Measurements from ENCODE around the gene FNDC7. TPM values are rescaled to one million over a fixed set of nuclear protein-coding genes. Genes with fewer than 3 reads are reported as not detected.

The FNDC7 gene
- total and polyA plus RNA-seq, 9 of the 15 experiments (the other 6 are each of a cell fraction or from before 2014, with no cell fraction given) = not detected

DNA sequence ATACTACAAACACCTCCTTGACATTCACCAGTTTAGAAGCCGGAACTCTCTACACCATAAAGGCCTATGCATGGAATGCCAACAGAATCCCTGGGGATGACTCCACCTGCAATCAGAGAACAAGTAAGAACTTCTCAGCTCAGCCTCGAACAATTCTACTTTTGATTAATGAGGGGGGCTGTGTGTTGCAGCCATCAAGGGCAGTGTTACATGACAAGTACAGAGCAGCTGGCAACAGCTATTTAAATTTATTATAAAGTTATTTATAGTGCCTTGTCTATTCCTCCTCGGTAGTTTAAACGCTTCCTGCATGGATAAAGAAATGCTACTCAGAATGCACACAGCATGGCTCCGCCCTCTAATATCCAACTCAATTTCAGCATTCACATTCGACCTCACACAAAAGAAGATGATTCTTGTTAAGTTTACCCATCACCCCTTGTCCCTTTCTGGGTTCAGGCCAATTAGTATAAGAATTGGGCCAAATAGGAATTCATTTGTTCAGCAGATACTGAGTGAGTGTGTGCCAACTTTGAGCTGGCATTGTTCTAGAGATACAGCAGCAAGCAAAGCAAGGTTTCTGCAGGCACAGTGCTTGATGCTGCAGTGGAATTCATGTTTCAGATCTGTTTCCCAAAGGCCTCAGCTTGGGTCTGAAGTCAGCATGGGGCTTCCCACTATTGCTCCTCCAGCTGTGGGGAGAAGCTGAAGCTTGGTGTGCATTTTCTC, 6.4 kb downstream of the FNDC7 start:
- Histone ChIP-seq H3K9me1 (ENCODE audit: control insufficient read depth, insufficient read depth, low read length) (no peaks in the 10 kb centered on the region), H3K9me3 (replicated peaks; ENCODE audit: control insufficient read depth, insufficient read depth, low read depth, low read length) (no peaks in the 10 kb centered on the region), H3K27me3 (ENCODE audit: control insufficient read depth in 2 of 2, insufficient read depth in 2 of 2, low read length in 2 of 2) (peaks cover 19 to 21% of the 10 kb centered on the region in 2 experiments; a peak in 4 of 5 replicates), H4K20me1 (replicated peaks; ENCODE audit: control insufficient read depth, insufficient read depth, low read length) (no peaks in the 10 kb centered on the region), H3K27ac (ENCODE audit: extremely low read depth, low read depth, low read length) (no peak overlapping the region), H3K4me2 (ENCODE audit: insufficient read depth, low read length) (no peak overlapping the region), H3K9ac (ENCODE audit: insufficient read depth in 1 of 2, low read depth in 2 of 2, low read length in 2 of 2) (no peak overlapping the region), H3K36me3 (ENCODE audit: control insufficient read depth, insufficient read depth, low read length) (no peaks in the 10 kb centered on the region), H2AFZ (ENCODE audit: low read depth, low read length) (no peak overlapping the region), H3K4me1 (replicated peaks in 1 of 2; ENCODE audit: control insufficient read depth in 2 of 2, insufficient read depth in 2 of 2, low read length in 2 of 2) (peaks cover 0 to 10% of the 10 kb centered on the region in 2 experiments; a peak in 3 of 5 replicates), H3K79me2 (ENCODE audit: control insufficient read depth, insufficient read depth, low read length) (no peaks in the 10 kb centered on the region), H3K4me3 (no peak overlapping the region)
- intact Hi-C loops (cut with micrococcal nuclease) = no loop called here
- in situ Hi-C loops (cut with MboI) = no loop called here
- DNase-seq (ENCODE audit: extremely low read depth in 1 of 4, low spot score in 3 of 4) = no peak
- ChIA-PET CTCF (ENCODE audit: low intra/inter-chr PET ratio) (no interaction called here), POLR2A (interaction anchor here (0.5 to 1.5 kb wide), 4 partner anchors 9 to 784 kb away, joined by 3 to 10 read pairs (median 4); partner anchors contain the start of gene TMEM167B)
- 24% methylated on average over 6 of the region's 6 CpGs for WGBS (ENCODE audit: insufficient coverage, low coverage, missing lambda C conversion rate)
- no TSS peak for BruUV-seq (replicated peaks)
- no peak for ATAC-seq
- FAIRE-seq = no peak
- TF ChIP-seq PCBP1 (IDR thresholded peaks at IDR 0.05; ENCODE audit: low read depth, low read length, poor library complexity, severe bottlenecking) (no peak), SNRNP70 (optimal IDR thresholded peaks at IDR 0.05; ENCODE audit: low read depth, low read length) (no peak), ETV5 (CRISPR knock-in tag; IDR thresholded peaks at IDR 0.05; ENCODE audit: low read depth) (no peak), THRAP3 (IDR thresholded peaks at IDR 0.05; ENCODE audit: borderline replicate concordance) (no peak), FOXJ3 (CRISPR knock-in tag; IDR thresholded peaks at IDR 0.05) (no peak), PPARD (CRISPR knock-in tag; IDR thresholded peaks at IDR 0.05) (no peak), KDM4B (IDR thresholded peaks at IDR 0.05; ENCODE audit: borderline replicate concordance in 2 of 2, low read depth in 1 of 2) (no peak)
- TF ChIP-seq, protein P1, sequence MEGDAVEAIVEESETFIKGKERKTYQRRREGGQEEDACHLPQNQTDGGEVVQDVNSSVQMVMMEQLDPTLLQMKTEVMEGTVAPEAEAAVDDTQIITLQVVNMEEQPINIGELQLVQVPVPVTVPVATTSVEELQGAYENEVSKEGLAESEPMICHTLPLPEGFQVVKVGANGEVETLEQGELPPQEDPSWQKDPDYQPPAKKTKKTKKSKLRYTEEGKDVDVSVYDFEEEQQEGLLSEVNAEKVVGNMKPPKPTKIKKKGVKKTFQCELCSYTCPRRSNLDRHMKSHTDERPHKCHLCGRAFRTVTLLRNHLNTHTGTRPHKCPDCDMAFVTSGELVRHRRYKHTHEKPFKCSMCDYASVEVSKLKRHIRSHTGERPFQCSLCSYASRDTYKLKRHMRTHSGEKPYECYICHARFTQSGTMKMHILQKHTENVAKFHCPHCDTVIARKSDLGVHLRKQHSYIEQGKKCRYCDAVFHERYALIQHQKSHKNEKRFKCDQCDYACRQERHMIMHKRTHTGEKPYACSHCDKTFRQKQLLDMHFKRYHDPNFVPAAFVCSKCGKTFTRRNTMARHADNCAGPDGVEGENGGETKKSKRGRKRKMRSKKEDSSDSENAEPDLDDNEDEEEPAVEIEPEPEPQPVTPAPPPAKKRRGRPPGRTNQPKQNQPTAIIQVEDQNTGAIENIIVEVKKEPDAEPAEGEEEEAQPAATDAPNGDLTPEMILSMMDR (IDR thresholded peaks at IDR 0.05 in 2 of 3, conservative IDR thresholded peaks at IDR 0.05 in 1 of 3; ENCODE audit: insufficient read depth in 2 of 3, low read depth in 1 of 3, low read length in 3 of 3) = no peak
- TF ChIP-seq, protein P2, sequence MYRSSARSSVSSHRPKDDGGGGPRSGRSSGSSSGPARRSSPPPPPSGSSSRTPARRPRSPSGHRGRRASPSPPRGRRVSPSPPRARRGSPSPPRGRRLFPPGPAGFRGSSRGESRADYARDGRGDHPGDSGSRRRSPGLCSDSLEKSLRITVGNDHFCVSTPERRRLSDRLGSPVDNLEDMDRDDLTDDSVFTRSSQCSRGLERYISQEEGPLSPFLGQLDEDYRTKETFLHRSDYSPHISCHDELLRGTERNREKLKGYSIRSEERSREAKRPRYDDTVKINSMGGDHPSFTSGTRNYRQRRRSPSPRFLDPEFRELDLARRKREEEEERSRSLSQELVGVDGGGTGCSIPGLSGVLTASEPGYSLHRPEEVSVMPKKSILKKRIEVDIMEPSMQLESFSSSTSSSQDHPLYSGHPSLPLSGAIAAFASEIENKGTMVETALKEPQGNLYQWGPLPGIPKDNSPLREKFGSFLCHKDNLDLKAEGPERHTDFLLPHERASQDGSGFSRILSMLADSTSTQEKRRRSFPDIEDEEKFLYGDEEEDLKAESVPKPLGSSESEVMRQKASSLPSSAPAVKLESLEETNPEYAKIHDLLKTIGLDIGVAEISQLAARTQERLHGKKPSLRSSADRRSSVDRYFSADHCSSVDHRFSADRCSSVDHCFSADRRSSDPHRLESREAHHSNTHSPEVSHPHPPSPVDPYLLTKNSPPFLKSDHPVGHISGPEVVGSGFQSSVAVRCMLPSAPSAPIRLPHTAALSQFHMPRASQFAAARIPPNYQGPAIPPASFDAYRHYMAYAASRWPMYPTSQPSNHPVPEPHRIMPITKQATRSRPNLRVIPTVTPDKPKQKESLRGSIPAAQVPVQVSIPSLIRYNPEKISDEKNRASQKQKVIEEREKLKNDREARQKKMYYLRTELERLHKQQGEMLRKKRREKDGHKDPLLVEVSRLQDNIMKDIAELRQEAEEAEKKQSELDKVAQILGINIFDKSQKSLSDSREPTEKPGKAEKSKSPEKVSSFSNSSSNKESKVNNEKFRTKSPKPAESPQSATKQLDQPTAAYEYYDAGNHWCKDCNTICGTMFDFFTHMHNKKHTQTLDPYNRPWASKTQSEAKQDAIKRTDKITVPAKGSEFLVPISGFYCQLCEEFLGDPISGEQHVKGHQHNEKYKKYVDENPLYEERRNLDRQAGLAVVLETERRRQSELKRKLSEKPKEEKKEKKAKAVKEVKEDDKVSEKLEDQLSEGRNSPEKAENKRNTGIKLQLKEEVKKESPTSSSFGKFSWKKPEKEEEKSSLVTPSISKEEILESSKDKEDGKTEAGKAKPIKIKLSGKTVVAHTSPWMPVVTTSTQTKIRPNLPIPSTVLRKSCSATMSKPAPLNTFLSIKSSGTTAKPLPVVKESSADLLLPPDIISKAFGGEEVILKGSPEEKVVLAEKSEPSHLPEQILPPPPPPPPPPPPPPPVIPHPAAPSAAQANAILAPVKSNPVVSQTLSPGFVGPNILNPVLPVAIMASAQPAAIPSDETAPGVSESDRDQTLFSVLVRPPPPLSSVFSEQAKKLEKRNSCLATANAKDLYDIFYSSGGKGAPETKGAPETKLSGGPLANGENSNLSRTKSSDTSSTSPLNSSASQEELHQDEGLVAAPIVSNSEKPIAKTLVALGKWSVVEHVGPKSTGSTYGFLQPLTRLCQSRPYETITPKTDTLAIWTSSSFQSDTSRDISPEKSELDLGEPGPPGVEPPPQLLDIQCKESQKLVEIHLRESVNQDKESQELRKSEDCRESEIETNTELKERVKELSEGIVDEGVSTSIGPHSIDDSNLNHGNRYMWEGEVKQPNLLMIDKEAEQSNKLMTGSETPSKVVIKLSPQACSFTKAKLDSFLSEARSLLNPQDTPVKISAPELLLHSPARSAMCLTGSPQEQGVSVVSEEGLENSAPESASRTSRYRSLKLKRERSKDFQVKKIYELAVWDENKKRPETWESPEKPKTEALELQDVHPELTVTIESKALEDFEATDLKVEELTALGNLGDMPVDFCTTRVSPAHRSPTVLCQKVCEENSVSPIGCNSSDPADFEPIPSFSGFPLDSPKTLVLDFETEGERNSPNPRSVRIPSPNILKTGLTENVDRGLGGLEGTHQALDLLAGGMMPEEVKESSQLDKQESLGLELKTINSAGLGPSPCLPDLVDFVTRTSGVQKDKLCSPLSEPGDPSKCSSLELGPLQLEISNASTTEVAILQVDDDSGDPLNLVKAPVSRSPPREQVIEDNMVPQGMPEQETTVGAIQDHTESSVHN (IDR thresholded peaks at IDR 0.05; ENCODE audit: borderline replicate concordance in 1 of 2, low read depth in 1 of 2) = no peak
- TF ChIP-seq, protein P3, sequence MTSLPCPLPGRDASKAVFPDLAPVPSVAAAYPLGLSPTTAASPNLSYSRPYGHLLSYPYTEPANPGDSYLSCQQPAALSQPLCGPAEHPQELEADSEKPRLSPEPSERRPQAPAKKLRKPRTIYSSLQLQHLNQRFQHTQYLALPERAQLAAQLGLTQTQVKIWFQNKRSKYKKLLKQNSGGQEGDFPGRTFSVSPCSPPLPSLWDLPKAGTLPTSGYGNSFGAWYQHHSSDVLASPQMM (CRISPR knock-in tag; IDR thresholded peaks at IDR 0.05) = no peak
